Mesendoderm (in vitro differentiated cells): ENCODE data around the gene UIMC1.

Experiments
- DNase-seq: peaks from one replicate; pipeline ENCODE4 v3.0.0; 2013
- H2AK5ac ChIP-seq: 2 replicates; pipeline ENCODE4 v1.6.1; 2013; ENCODE audit warnings: low read length, inconsistent platforms
- H2BK120ac ChIP-seq: 2 replicates; pipeline ENCODE4 v1.6.1; 2013; ENCODE audit warnings: low read depth, mild to moderate bottlenecking, low read length, moderate library complexity, mixed read lengths
- H2BK15ac ChIP-seq: replicated peaks from 2 replicates; pipeline ENCODE4 v1.6.1; 2013; ENCODE audit warnings: low read depth, mild to moderate bottlenecking, moderate library complexity
- H2BK5ac ChIP-seq: 2 replicates; pipeline ENCODE4 v1.6.1; 2013; ENCODE audit warnings: low read length, inconsistent platforms
- H3K18ac ChIP-seq: 2 replicates; pipeline ENCODE4 v1.6.1; 2013; ENCODE audit warnings: mild to moderate bottlenecking, low read length, mixed read lengths
- H3K23ac ChIP-seq: one replicate; pipeline ENCODE4 v1.6.1; 2013; ENCODE audit warnings: low read length
- H3K27ac ChIP-seq: 2 replicates; pipeline ENCODE4 v1.5.1; 2013; ENCODE audit warnings: low read depth, mild to moderate bottlenecking, inconsistent platforms, low read length, moderate library complexity
- H3K27me3 ChIP-seq: 2 replicates; pipeline ENCODE4 v1.6.1; 2013; ENCODE audit warnings: low read length, control low read depth, mild to moderate bottlenecking, inconsistent platforms; ENCODE audit not compliant: insufficient read depth, poor library complexity
- H3K36me3 ChIP-seq: 2 replicates; pipeline ENCODE4 v1.6.1; 2013; ENCODE audit warnings: low read length, inconsistent platforms; ENCODE audit not compliant: control insufficient read depth, insufficient read depth
- H3K4ac ChIP-seq: one replicate; pipeline ENCODE4 v1.6.1; 2013; ENCODE audit warnings: low read depth, mild to moderate bottlenecking, low read length, moderate library complexity
- H3K4me1 ChIP-seq: 2 replicates; pipeline ENCODE4 v1.6.1; 2013; ENCODE audit warnings: low read depth, low read length, inconsistent platforms; ENCODE audit not compliant: control insufficient read depth
- H3K4me2 ChIP-seq: 2 replicates; pipeline ENCODE4 v1.6.1; 2013; ENCODE audit warnings: low read length
- H3K4me3 ChIP-seq: 2 replicates; pipeline ENCODE4 v1.5.1; 2013; ENCODE audit warnings: mild to moderate bottlenecking, low read length
- H3K56ac ChIP-seq: one replicate; pipeline ENCODE4 v1.6.1; 2013; ENCODE audit warnings: low read length
- H3K79me1 ChIP-seq: 2 replicates; pipeline ENCODE4 v1.6.1; 2013; ENCODE audit warnings: low read length, inconsistent platforms
- H3K79me2 ChIP-seq: 2 replicates; pipeline ENCODE4 v1.6.1; 2013; ENCODE audit warnings: mild to moderate bottlenecking, low read length; ENCODE audit not compliant: control insufficient read depth, insufficient read depth
- H3K9ac ChIP-seq: 2 replicates; pipeline ENCODE4 v1.6.1; 2013; ENCODE audit warnings: low read length, inconsistent platforms
- H4K5ac ChIP-seq: one replicate; pipeline ENCODE4 v1.6.1; 2013; ENCODE audit warnings: low read length
- H4K8ac ChIP-seq: one replicate; pipeline ENCODE4 v1.6.1; 2013; ENCODE audit warnings: low read depth, mild to moderate bottlenecking, control low read depth, low read length, moderate library complexity
- WGBS: extraction: QIAGEN DNeasy Blood & Tissue Kit; methylation state at CpG from one replicate; pipeline ENCODE4 v1.1.7; 2013; ENCODE audit warnings: low lambda C conversion rate, missing lambda C conversion rate; ENCODE audit not compliant: insufficient coverage; ENCODE audit errors: extremely low coverage; 5-methylcytosine and 5-hydroxymethylcytosine counted together

UIMC1 gene

DNA sequence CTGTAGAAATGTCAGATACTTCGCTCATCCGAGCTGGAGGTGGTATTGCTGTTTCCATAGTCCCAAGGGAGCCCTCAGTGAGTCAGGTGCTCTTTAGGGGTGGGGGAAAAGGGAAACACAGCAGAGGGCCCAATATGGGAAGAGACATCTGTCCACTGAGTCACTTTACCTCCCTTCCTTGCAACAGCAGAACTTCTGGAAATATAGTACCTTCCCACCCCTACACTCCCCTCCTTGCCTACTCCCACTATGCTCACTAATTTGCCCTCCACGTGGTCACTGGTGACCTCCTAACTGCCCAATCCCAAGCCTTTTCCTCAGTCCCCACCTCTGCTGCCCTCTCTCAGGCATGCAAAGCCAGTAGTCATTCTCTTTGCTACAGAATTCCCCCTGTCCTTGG is 109.3 kb downstream of the UIMC1 start:
- DNase-seq: no peak

DNA sequence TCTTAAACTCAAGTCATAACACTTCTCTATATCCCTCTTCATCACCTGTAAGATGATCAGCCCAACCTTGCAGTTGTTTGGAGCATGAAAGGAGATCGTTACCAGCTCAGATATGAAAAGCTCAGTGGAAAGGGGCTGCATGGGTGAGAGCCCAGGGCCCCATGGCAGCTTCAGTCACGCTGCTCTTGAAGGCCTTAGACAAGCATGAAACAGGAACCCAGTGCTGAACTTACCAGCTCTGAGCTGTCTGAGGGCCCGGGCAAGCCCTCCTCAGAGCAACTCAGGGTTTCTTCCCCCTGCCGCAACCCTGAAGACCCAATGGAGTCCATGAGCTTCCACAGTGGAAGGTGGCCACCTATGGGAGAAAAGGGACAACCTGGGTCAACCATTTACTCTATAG is 110.7 kb downstream of the UIMC1 start:
- no peak overlapping the region for H3K4me3 ChIP-seq
- no peak overlapping the region for H4K8ac ChIP-seq
- H3K56ac ChIP-seq: no peak overlapping the region
- H3K27ac ChIP-seq: no peak overlapping the region
- no CpG with 5 or more reads among the region's 4 CpGs for WGBS
- no peak overlapping the region for H3K4me2 ChIP-seq
- H3K79me2 ChIP-seq: no peaks in the 10 kb centered on the region
- H2BK15ac ChIP-seq: no peak overlapping the region
- H3K4me1 ChIP-seq: no peaks in the 10 kb centered on the region
- H4K5ac ChIP-seq: no peak overlapping the region
- no peak for DNase-seq
- H3K23ac ChIP-seq: no peak overlapping the region
- H3K79me1 ChIP-seq: no peaks in the 10 kb centered on the region
- H3K9ac ChIP-seq: no peak overlapping the region
- no peaks in the 10 kb centered on the region for H3K27me3 ChIP-seq
- H2BK120ac ChIP-seq: no peak overlapping the region
- no peaks in the 10 kb centered on the region for H3K36me3 ChIP-seq
- no peak overlapping the region for H2AK5ac ChIP-seq
- H3K18ac ChIP-seq: no peak overlapping the region
- no peak overlapping the region for H3K4ac ChIP-seq
- H2BK5ac ChIP-seq: no peak overlapping the region

More for the DNA sequence above, 109.3 kb downstream of the UIMC1 start:
- no peaks in the 10 kb centered on the region for H3K27me3 ChIP-seq
- H2AK5ac ChIP-seq: no peak overlapping the region
- no peak overlapping the region for H3K56ac ChIP-seq
- H3K23ac ChIP-seq: no peak overlapping the region
- no peak overlapping the region for H3K4me3 ChIP-seq
- no peaks in the 10 kb centered on the region for H3K36me3 ChIP-seq
- WGBS: no CpG with 5 or more reads among the region's 3 CpGs
- H3K4me2 ChIP-seq: no peak overlapping the region
- H2BK5ac ChIP-seq: no peak overlapping the region
- no peak overlapping the region for H3K9ac ChIP-seq
- H3K79me2 ChIP-seq: no peaks in the 10 kb centered on the region
- no peak overlapping the region for H4K5ac ChIP-seq
- H3K79me1 ChIP-seq: no peaks in the 10 kb centered on the region
- no peak overlapping the region for H3K18ac ChIP-seq
- H2BK15ac ChIP-seq: no peak overlapping the region
- no peak overlapping the region for H3K27ac ChIP-seq
- H3K4ac ChIP-seq: no peak overlapping the region
- no peak overlapping the region for H4K8ac ChIP-seq
- H2BK120ac ChIP-seq: no peak overlapping the region
- H3K4me1 ChIP-seq: no peaks in the 10 kb centered on the region

DNA sequence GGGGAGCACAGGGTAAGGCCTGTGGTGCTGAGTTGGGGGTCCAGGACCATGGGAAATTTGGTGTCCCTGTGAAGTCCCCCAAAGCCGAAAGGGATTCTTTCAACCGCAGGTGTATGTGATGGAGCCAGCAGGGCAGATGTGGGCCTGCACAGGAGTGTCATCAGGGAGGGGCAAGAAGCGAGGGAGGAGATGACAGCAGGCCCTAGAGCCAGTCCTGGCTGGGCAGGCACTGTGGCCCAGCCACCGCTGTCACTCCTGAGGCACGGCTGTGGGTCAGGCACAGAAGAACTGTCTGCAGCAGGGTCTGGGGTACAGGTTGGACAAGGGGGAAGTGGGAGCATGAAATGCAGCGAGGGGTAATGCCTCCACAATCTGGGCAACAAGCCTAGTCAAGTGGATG is 112.3 kb downstream of the UIMC1 start:
- Histone ChIP-seq H2BK5ac (no peak overlapping the region), H3K4me2 (no peak overlapping the region), H3K4me3 (no peak overlapping the region), H3K27ac (no peak overlapping the region), H3K4me1 (no peaks in the 10 kb centered on the region), H2BK15ac (no peak overlapping the region), H3K9ac (no peak overlapping the region), H3K79me1 (no peaks in the 10 kb centered on the region), H3K27me3 (no peaks in the 10 kb centered on the region), H3K23ac (no peak overlapping the region), H3K79me2 (no peaks in the 10 kb centered on the region), H2BK120ac (no peak overlapping the region), H4K8ac (no peak overlapping the region), H3K56ac (no peak overlapping the region), H3K36me3 (no peaks in the 10 kb centered on the region), H4K5ac (no peak overlapping the region), H2AK5ac (no peak overlapping the region), H3K4ac (no peak overlapping the region), H3K18ac (no peak overlapping the region)
- WGBS: no CpG with 5 or more reads among the region's 6 CpGs
- DNase-seq: no peak

DNA sequence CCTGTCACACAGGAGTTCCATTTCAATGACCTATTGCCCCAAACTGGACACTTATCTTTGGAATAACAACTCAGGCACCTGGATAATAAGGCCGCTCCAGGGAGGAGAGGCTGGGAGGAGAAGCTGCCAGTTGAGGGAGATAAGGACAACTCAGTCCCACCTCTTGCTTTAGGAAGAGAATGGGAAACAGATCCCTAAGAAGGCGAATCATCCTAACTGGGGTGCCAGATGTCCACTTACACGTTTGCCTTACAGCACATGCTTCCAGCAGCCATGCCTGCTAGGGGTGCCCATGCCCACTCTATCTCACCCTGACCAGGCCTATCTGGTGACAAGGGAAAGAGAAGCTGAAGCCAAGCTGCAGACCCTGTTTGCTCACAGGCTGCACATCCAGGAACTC is 113.9 kb downstream of the UIMC1 start:
- H4K5ac ChIP-seq: no peak overlapping the region
- H4K8ac ChIP-seq: no peak overlapping the region
- H3K36me3 ChIP-seq: no peaks in the 10 kb centered on the region
- H2BK5ac ChIP-seq: no peak overlapping the region
- no peaks in the 10 kb centered on the region for H3K4me1 ChIP-seq
- no peak overlapping the region for H3K27ac ChIP-seq
- H3K9ac ChIP-seq: no peak overlapping the region
- no peak overlapping the region for H3K4ac ChIP-seq
- no peak overlapping the region for H3K4me2 ChIP-seq
- H3K18ac ChIP-seq: no peak overlapping the region
- no peaks in the 10 kb centered on the region for H3K27me3 ChIP-seq
- H2BK15ac ChIP-seq: no peak overlapping the region
- no peak overlapping the region for H3K23ac ChIP-seq
- H3K79me1 ChIP-seq: no peaks in the 10 kb centered on the region
- no CpG with 5 or more reads among the region's 3 CpGs for WGBS
- no peaks in the 10 kb centered on the region for H3K79me2 ChIP-seq
- no peak for DNase-seq
- H3K56ac ChIP-seq: no peak overlapping the region
- H2AK5ac ChIP-seq: no peak overlapping the region
- H2BK120ac ChIP-seq: no peak overlapping the region
- H3K4me3 ChIP-seq: no peak overlapping the region

DNA sequence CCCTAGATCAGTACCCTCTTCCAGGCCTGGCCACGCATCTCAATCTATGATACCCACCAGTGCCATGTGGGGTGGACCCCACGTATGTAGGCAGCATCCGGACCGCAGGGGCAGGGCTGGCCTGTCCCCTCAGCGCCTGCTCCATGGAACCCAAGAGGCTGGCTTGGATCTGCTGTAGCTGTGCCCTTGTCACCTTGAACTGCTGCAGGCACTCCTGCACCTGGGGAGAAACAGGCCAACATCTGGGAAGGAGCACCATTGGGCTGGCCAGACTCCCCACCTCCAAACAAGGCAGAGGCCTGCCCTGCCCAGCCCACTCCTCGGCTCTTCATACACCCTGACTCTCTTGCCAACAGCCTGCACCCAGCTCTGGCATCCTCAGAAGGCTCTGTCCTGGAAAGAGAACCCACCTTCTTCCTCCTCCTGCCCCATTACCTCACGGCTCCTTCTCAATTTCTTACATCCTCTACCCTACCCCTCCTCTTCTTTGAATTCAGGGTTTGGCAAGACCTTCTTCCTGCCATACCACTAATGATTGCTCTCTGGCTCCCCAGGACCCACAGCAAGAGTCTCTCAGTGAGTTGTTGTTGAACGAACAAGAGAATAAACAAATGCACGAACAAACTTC is 115.1 kb downstream of the UIMC1 start:
- no peaks in the 10 kb centered on the region for H3K36me3 ChIP-seq
- no peaks in the 10 kb centered on the region for H3K79me2 ChIP-seq
- no peak overlapping the region for H2BK120ac ChIP-seq
- no peak overlapping the region for H2BK5ac ChIP-seq
- H3K4me1 ChIP-seq: no peaks in the 10 kb centered on the region
- DNase-seq: no peak
- no peaks in the 10 kb centered on the region for H3K79me1 ChIP-seq
- no peak overlapping the region for H3K4me3 ChIP-seq
- H2BK15ac ChIP-seq: no peak overlapping the region
- no peak overlapping the region for H3K18ac ChIP-seq
- no peak overlapping the region for H2AK5ac ChIP-seq
- WGBS: no CpG with 5 or more reads among the region's 9 CpGs
- H3K56ac ChIP-seq: no peak overlapping the region
- H3K4ac ChIP-seq: no peak overlapping the region
- no peak overlapping the region for H3K4me2 ChIP-seq
- H4K5ac ChIP-seq: no peak overlapping the region
- H4K8ac ChIP-seq: no peak overlapping the region
- no peak overlapping the region for H3K23ac ChIP-seq
- no peak overlapping the region for H3K9ac ChIP-seq
- H3K27ac ChIP-seq: no peak overlapping the region
- no peaks in the 10 kb centered on the region for H3K27me3 ChIP-seq
